ENCODE data around the gene MAGEA8. TPM values are rescaled to one million over a fixed set of nuclear protein-coding genes. Genes with fewer than 3 reads are reported as not detected.

MAGEA8 gene
- total RNA-seq, 6 donors from 2014 or later: not detected

- DNase-seq (no peak), ATAC-seq (ENCODE audit: low FRiP score in 2 of 2) (no peak)
- TF ChIP-seq CTCF (IDR thresholded peaks at IDR 0.05) (no peak), POLR2AphosphoS5 (IDR thresholded peaks at IDR 0.05) (no peak), EP300 (IDR thresholded peaks at IDR 0.05) (no peak), POLR2A (IDR thresholded peaks at IDR 0.05) (no peak)
- Histone ChIP-seq H3K36me3 (no peaks in the 10 kb centered on the region), H3K4me1 (no peaks in the 10 kb centered on the region), H3K27ac (no peak overlapping the region), H3K27me3 (no peaks in the 10 kb centered on the region), H3K4me3 (no peak overlapping the region), H3K9me3 (no peaks in the 10 kb centered on the region)
Observed at GRCh38 chrX:149851864-149852263, 29.1 kb upstream of the MAGEA8 start.

GRCh38 chrX:149853925-149854324 is 27.1 kb upstream of the MAGEA8 start:
- Histone ChIP-seq H3K27ac (no peak overlapping the region), H3K27me3 (no peaks in the 10 kb centered on the region), H3K9me3 (no peaks in the 10 kb centered on the region), H3K36me3 (no peaks in the 10 kb centered on the region), H3K4me3 (no peak overlapping the region), H3K4me1 (no peaks in the 10 kb centered on the region)
- TF ChIP-seq POLR2A (IDR thresholded peaks at IDR 0.05) (no peak), POLR2AphosphoS5 (IDR thresholded peaks at IDR 0.05) (no peak), EP300 (IDR thresholded peaks at IDR 0.05) (no peak), CTCF (IDR thresholded peaks at IDR 0.05) (no peak)
- no peak for ATAC-seq (ENCODE audit: low FRiP score in 2 of 2)
- no peak for DNase-seq
- WGBS, 2 donors: 34 to 58% methylated on average over 2 of the region's 2 CpGs

GRCh38 chrX:149858592-149858991 is 22.4 kb upstream of the MAGEA8 start:
- H3K27me3 ChIP-seq: no peaks in the 10 kb centered on the region
- H3K4me3 ChIP-seq: no peak overlapping the region
- DNase-seq (peak in 1 of 2 donors; percentile 25), ATAC-seq (ENCODE audit: low FRiP score in 2 of 2) (peak in 1 of 2 donors; percentile 22)
- peaks cover 0 to 13% (median 0%) of the 10 kb centered on the region in 4 donors for H3K9me3 ChIP-seq
- H3K27ac ChIP-seq: no peak overlapping the region
- TF ChIP-seq POLR2AphosphoS5 (IDR thresholded peaks at IDR 0.05) (no peak), CTCF (IDR thresholded peaks at IDR 0.05) (no peak), EP300 (IDR thresholded peaks at IDR 0.05) (no peak), POLR2A (IDR thresholded peaks at IDR 0.05) (no peak)
- 85% methylated on average over 6 of the region's 6 CpGs; no CpG with 5 or more reads in 1 of the 2 donors for WGBS, 2 donors
- H3K36me3 ChIP-seq: no peaks in the 10 kb centered on the region
- H3K4me1 ChIP-seq: no peaks in the 10 kb centered on the region

DNA sequence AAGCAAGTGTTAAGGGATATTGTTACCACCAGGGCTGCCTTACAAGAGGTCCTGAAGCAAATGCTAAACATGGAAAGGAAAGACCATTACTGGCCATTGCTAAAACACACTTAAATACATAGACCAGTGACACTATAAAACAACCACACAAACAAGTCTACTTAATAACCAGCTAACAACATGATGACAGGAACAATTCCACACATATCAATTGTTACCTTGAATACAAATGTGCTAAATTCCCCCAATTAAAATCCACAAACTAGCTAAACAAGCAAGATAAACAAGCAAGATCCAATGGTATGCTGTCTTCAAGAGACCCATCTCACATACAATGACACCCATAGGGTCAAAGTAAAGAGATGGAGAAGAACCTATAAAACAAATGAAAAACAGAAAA is 20.5 kb upstream of the MAGEA8 start:
- H3K27ac ChIP-seq: no peak overlapping the region
- DNase-seq (no peak), ATAC-seq (ENCODE audit: low FRiP score in 2 of 2) (no peak)
- no peaks in the 10 kb centered on the region for H3K4me1 ChIP-seq
- H3K9me3 ChIP-seq: peaks cover 0 to 13% (median 0%) of the 10 kb centered on the region in 4 donors
- H3K4me3 ChIP-seq: no peak overlapping the region
- TF ChIP-seq POLR2A (IDR thresholded peaks at IDR 0.05) (no peak), CTCF (IDR thresholded peaks at IDR 0.05) (no peak), POLR2AphosphoS5 (IDR thresholded peaks at IDR 0.05) (no peak), EP300 (IDR thresholded peaks at IDR 0.05) (no peak)
- no peaks in the 10 kb centered on the region for H3K36me3 ChIP-seq
- H3K27me3 ChIP-seq: no peaks in the 10 kb centered on the region

DNA sequence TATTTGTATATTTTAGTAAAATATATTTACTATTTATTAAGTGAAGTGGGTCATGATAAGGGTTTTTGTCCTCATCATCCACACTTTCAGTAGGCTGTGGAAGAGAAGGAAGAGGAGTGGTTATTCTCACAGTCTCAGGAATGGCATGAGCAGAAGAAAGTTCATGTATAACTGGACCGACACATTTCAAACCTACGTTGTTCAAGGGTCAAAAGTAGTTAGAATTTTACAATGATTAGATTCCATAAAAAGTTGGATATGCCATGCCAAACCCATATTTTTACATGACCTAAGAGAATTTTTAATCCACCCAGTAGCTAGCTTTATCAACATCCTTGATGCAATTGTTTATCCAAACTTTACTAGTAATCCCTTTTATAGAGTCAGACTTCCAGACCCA is 15.6 kb upstream of the MAGEA8 start:
- no peaks in the 10 kb centered on the region for H3K4me1 ChIP-seq
- H3K9me3 ChIP-seq: peaks cover 0 to 6% (median 0%) of the 10 kb centered on the region in 4 donors
- 85 to 89% methylated on average over 2 of the region's 2 CpGs for WGBS, 2 donors
- H3K27ac ChIP-seq: no peak overlapping the region
- DNase-seq (no peak), ATAC-seq (ENCODE audit: low FRiP score in 2 of 2) (no peak)
- TF ChIP-seq POLR2AphosphoS5 (IDR thresholded peaks at IDR 0.05) (no peak), POLR2A (IDR thresholded peaks at IDR 0.05) (no peak), CTCF (IDR thresholded peaks at IDR 0.05) (no peak), EP300 (IDR thresholded peaks at IDR 0.05) (no peak)
- H3K27me3 ChIP-seq: no peaks in the 10 kb centered on the region
- no peak overlapping the region for H3K4me3 ChIP-seq
- no peaks in the 10 kb centered on the region for H3K36me3 ChIP-seq
